Endodermal cell (in vitro differentiated cells): ENCODE results near the gene ZNF621. TPM values are rescaled to one million over a fixed set of nuclear protein-coding genes. Genes with fewer than 3 reads are reported as not detected.

Experiments used
- DNase-seq: peaks from one replicate; pipeline ENCODE4 v3.0.0-alpha.2; 2017
- H3K27ac ChIP-seq: 2 replicates; pipeline ENCODE4 v1.5.1; 2013; ENCODE audit warnings: mild to moderate bottlenecking, low read depth, low read length, moderate library complexity
- H3K27me3 ChIP-seq: 2 replicates; pipeline ENCODE4 v1.6.1; 2013; ENCODE audit warnings: mild to moderate bottlenecking, low read length, moderate library complexity; ENCODE audit not compliant: insufficient read depth, control insufficient read depth, poor library complexity, severe bottlenecking
- H3K36me3 ChIP-seq: 2 replicates; pipeline ENCODE4 v1.7.0; 2013; ENCODE audit warnings: mild to moderate bottlenecking, low read length, moderate library complexity; ENCODE audit not compliant: control insufficient read depth, insufficient read depth
- H3K4me1 ChIP-seq: one replicate; pipeline ENCODE4 v1.7.0; 2013; ENCODE audit warnings: low read length; ENCODE audit not compliant: control insufficient read depth, insufficient read depth
- H3K4me3 ChIP-seq: 2 replicates; pipeline ENCODE4 v1.5.1; 2013; ENCODE audit warnings: mild to moderate bottlenecking, low read length, moderate library complexity
- H3K9ac ChIP-seq: 2 replicates; pipeline ENCODE4 v1.6.1; 2013; ENCODE audit warnings: mild to moderate bottlenecking, low read length, moderate library complexity; ENCODE audit not compliant: poor library complexity, severe bottlenecking; ENCODE audit errors: extremely low read depth
- H3K9me3 ChIP-seq: 2 replicates; pipeline ENCODE4 v1.6.1; 2013; ENCODE audit warnings: mild to moderate bottlenecking, low read length, moderate library complexity; ENCODE audit not compliant: control insufficient read depth
- H3K27ac Mint-ChIP-seq: 2 replicates; pipeline ENCODE4 v1.8.0; 2020; ENCODE audit warnings: mixed read lengths
- H3K27me3 Mint-ChIP-seq: 2 replicates; pipeline ENCODE4 v1.8.0; 2021; ENCODE audit warnings: mild to moderate bottlenecking, mixed read lengths; ENCODE audit not compliant: insufficient read depth
- H3K36me3 Mint-ChIP-seq: 2 replicates; pipeline ENCODE4 v1.8.0; 2020; ENCODE audit warnings: low read depth, mixed read lengths
- H3K4me1 Mint-ChIP-seq: 2 replicates; pipeline ENCODE4 v1.8.0; 2020; ENCODE audit warnings: mixed read lengths
- H3K4me3 Mint-ChIP-seq: 2 replicates; pipeline ENCODE4 v1.8.0; 2020; ENCODE audit warnings: mild to moderate bottlenecking, moderate library complexity, mixed read lengths
- H3K9me3 Mint-ChIP-seq: 2 replicates; pipeline ENCODE4 v1.8.0; 2020; ENCODE audit warnings: mild to moderate bottlenecking, mixed read lengths
- WGBS, 2 experiments: methylation state at CpG; one replicate each; pipeline versions ENCODE4 v1.1.5 to v1.1.7; 2013; ENCODE audit warnings: missing lambda C conversion rate in 2 of 2, mixed read lengths in 1 of 2; ENCODE audit not compliant: insufficient coverage in 1 of 2, insufficient read length in 1 of 2; 5-methylcytosine and 5-hydroxymethylcytosine counted together
- total RNA-seq, 2 donors: library from RNA; stranded (reverse); fragmentation: NEBNext Ultra II Directional in 1 of 2; extraction: Animal tissue kit (Norgen Biotek cat#: 25700) in 1 of 2; gene quantifications; 2 replicates in 1 of 2; 3 replicates in 1 of 2; pipeline ENCODE4 v1.2.1, GENCODE V29; 2021
- TF ChIP-seq, protein P1 (sequence below): fragments of 200-600 bp; sonication (generic); conservative IDR thresholded peaks from 2 replicates; pipeline ENCODE4 v1.5.0; 2021; ENCODE audit warnings: antibody characterized with exemption, mild to moderate bottlenecking

ZNF621 gene
- total RNA-seq, 2 donors from 2014 or later = 21.3 to 32.1 TPM

DNA sequence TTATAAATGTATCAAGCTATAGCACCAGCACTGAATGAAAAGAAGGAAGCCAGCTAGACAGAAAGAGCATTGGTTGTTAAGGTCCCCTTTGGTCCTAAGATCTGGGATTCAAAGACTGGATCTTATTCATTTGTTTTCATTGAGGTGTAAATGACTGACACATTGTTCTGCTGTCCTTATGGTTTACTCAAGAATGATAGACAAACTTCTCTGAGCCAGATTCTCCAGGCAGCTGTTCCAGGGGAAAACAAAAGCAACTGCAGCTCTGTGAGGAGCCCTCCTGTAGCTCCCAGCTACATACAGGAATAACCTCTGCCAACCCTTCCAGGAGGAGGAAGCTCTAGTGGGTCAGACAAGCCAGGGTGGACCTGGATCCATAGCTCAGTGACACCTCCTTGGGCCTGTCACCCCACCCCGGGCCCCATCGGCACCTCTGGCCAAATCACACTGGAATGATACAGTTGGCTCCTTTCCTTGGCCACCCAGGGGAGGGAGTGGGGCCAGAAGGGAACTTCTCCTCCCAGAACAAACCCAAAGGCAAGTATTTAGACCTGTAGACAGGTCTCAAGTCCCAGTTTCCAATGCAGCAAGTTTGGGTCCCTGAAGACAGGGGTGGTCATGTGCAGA lies 57.8 kb downstream of the ZNF621 start:
- Histone ChIP-seq H3K4me3 (no peak overlapping the region), H3K4me1 (peaks cover 4% of the 10 kb centered on the region), H3K9me3 (no peaks in the 10 kb centered on the region), H3K27me3 (no peaks in the 10 kb centered on the region), H3K9ac (no peak overlapping the region), H3K36me3 (no peaks in the 10 kb centered on the region), H3K27ac (no peak overlapping the region)
- TF ChIP-seq, protein P1, sequence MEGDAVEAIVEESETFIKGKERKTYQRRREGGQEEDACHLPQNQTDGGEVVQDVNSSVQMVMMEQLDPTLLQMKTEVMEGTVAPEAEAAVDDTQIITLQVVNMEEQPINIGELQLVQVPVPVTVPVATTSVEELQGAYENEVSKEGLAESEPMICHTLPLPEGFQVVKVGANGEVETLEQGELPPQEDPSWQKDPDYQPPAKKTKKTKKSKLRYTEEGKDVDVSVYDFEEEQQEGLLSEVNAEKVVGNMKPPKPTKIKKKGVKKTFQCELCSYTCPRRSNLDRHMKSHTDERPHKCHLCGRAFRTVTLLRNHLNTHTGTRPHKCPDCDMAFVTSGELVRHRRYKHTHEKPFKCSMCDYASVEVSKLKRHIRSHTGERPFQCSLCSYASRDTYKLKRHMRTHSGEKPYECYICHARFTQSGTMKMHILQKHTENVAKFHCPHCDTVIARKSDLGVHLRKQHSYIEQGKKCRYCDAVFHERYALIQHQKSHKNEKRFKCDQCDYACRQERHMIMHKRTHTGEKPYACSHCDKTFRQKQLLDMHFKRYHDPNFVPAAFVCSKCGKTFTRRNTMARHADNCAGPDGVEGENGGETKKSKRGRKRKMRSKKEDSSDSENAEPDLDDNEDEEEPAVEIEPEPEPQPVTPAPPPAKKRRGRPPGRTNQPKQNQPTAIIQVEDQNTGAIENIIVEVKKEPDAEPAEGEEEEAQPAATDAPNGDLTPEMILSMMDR = no peak
- no peak overlapping the region for H3K4me3 Mint-ChIP-seq
- H3K4me1 Mint-ChIP-seq = peaks cover 11% of the 10 kb centered on the region
- H3K36me3 Mint-ChIP-seq = no peaks in the 10 kb centered on the region
- no peak overlapping the region for H3K27ac Mint-ChIP-seq
- no peak for DNase-seq
- peaks cover 15% of the 10 kb centered on the region for H3K27me3 Mint-ChIP-seq
- 95% methylated on average over 2 of the region's 2 CpGs; no CpG with 5 or more reads in 1 of the 2 experiments for whole genome bisulfite sequencing, 2 experiments
- no peaks in the 10 kb centered on the region for H3K9me3 Mint-ChIP-seq

GRCh38 chr3:40583691-40584090 lies 58.9 kb downstream of the ZNF621 start:
- DNase-seq = no peak
- H3K4me1 Mint-ChIP-seq = peaks cover 11% of the 10 kb centered on the region
- Histone ChIP-seq H3K27me3 (no peaks in the 10 kb centered on the region), H3K9ac (no peak overlapping the region), H3K4me3 (no peak overlapping the region), H3K36me3 (no peaks in the 10 kb centered on the region), H3K27ac (no peak overlapping the region), H3K9me3 (no peaks in the 10 kb centered on the region), H3K4me1 (peaks cover 4% of the 10 kb centered on the region)
- no peaks in the 10 kb centered on the region for H3K36me3 Mint-ChIP-seq
- H3K9me3 Mint-ChIP-seq = no peaks in the 10 kb centered on the region
- TF ChIP-seq, protein P1 = no peak
- H3K27me3 Mint-ChIP-seq = peaks cover 15% of the 10 kb centered on the region
- no peak overlapping the region for H3K4me3 Mint-ChIP-seq
- no peak overlapping the region for H3K27ac Mint-ChIP-seq
- 92 to 100% methylated on average over 3 to 7 of the region's 7 CpGs for WGBS, 2 experiments

DNA sequence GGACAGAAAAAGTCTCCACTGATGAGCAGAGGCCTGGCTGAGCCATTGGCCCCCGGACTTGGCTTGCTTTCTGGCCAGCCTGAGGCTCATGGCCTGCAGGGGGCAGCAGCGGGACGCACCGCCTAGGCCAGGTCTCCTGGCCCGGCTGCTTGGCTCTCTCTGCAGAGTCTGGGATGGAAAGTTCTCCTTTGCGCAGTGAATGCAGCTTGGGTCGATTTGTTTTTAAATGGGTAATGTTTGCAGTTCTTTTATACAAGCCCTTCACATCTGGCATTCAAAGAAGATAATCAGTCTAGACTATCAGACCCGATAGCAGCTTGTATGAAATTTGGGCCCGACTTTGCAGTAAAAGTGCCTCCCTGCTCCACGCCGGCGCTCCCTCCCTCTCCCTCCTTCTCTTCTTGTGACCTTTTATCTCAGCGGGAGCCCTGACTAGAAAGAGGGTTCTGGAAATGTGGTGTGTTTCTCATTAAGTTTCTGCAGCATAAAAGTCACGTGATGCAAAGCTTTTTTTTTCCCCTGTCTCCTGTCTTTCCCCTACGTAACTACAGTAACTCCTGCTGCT lies 59.9 kb downstream of the ZNF621 start:
- H3K9me3 Mint-ChIP-seq = no peaks in the 10 kb centered on the region
- DNase-seq = peak; percentile 96
- H3K27ac Mint-ChIP-seq = no peak overlapping the region
- Histone ChIP-seq H3K4me1 (peaks cover 4% of the 10 kb centered on the region), H3K27ac (no peak overlapping the region), H3K4me3 (no peak overlapping the region), H3K27me3 (no peaks in the 10 kb centered on the region), H3K9ac (no peak overlapping the region), H3K36me3 (no peaks in the 10 kb centered on the region), H3K9me3 (no peaks in the 10 kb centered on the region)
- peaks cover 11% of the 10 kb centered on the region for H3K4me1 Mint-ChIP-seq
- H3K27me3 Mint-ChIP-seq = peaks cover 15% of the 10 kb centered on the region
- no peaks in the 10 kb centered on the region for H3K36me3 Mint-ChIP-seq
- H3K4me3 Mint-ChIP-seq = peak overlapping the region; percentile 28
- TF ChIP-seq, protein P1 = peak; percentile 98
- WGBS, 2 experiments = 0 to 26% methylated on average over 1 to 15 of the region's 15 CpGs
